ACC112 (cell line): ENCODE results near the gene CFAP46.

Source experiments
- H2AFZ ChIP-seq: fragments of 200-600 bp; sonication (generic); one replicate; pipeline ENCODE4 v1.6.0; 2017; ENCODE audit warnings: antibody characterized with exemption, low read length; ENCODE audit not compliant: unreplicated experiment
- H3K27ac ChIP-seq: fragments of 200-600 bp; sonication (generic); 2 replicates; pipeline ENCODE4 v1.5.1; 2014; ENCODE audit warnings: low read depth, mild to moderate bottlenecking, antibody characterized with exemption, low read length, moderate library complexity
- H3K27me3 ChIP-seq: fragments of 200-600 bp; sonication (generic); 2 replicates; pipeline ENCODE4 v1.6.1; 2014; ENCODE audit warnings: mild to moderate bottlenecking, antibody characterized with exemption, low read length, moderate library complexity, mixed read lengths; ENCODE audit not compliant: insufficient read depth
- H3K36me3 ChIP-seq: fragments of 200-600 bp; sonication (generic); 2 replicates; pipeline ENCODE4 v1.6.1; 2016; ENCODE audit warnings: mild to moderate bottlenecking, antibody characterized with exemption, low read length, moderate library complexity, mixed read lengths; ENCODE audit not compliant: insufficient read depth
- H3K4me1 ChIP-seq: fragments of 200-600 bp; sonication (generic); one replicate; pipeline ENCODE4 v1.6.1; 2016; ENCODE audit warnings: low read length, mixed read lengths; ENCODE audit not compliant: insufficient read depth, unreplicated experiment, control insufficient read depth
- H3K4me3 ChIP-seq: fragments of 200-600 bp; sonication (generic); 2 replicates; pipeline ENCODE4 v1.5.1; 2014; ENCODE audit warnings: mild to moderate bottlenecking, low read depth, low read length
- H3K79me2 ChIP-seq: fragments of 200-600 bp; sonication (generic); one replicate; pipeline ENCODE4 v1.6.0; 2016; ENCODE audit warnings: low read length; ENCODE audit not compliant: control insufficient read depth, unreplicated experiment, insufficient read depth

Gene CFAP46

DNA sequence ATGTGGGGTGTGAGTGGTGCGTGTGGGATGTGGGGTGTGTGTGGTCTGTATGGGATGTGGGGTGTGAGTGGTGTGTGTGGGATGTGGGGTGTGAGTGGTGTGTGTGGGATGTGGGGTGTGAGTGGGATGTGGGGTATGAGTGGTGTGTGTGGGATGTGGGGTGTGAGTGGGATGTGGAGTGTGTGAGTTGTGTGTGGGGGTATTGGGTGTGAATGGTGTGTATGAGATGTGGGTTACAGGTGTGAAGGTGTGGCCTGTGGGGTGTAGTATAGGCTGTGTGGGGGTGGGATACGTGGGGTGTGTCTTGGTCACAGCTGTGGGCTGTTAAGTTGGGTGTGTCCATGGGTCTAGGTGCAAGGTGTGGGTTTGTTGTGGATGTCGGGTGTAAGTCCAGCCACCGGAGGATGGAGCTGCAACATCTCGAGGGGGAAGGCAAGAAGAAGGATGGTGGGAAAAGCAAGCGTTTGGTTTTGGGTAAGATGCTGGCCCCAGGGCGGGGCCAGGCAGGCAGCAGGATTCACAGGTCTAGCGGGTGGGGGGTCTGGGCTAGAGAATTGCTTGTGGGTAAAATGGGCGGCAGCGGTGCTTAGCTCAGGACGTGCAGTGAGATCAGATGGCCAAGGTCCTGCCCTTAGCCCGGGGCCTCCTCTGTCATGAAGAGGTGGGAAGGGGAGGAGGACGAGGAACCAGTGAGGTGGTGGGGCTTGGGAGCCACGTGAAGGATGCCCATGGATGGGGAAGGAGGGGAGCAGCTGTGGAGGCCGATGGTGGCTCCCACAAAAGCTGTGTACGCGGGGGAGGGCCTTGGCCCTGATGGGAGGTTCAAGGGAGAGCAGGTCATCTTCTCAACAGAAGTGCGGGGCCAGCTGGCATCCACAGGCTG is 60.1 kb downstream of the CFAP46 start:
- Histone ChIP-seq H2AFZ (no peak overlapping the region), H3K27me3 (peaks cover 46% of the 10 kb centered on the region), H3K36me3 (no peaks in the 10 kb centered on the region), H3K4me3 (no peak overlapping the region), H3K79me2 (no peaks in the 10 kb centered on the region), H3K27ac (no peak overlapping the region), H3K4me1 (no peaks in the 10 kb centered on the region)

DNA sequence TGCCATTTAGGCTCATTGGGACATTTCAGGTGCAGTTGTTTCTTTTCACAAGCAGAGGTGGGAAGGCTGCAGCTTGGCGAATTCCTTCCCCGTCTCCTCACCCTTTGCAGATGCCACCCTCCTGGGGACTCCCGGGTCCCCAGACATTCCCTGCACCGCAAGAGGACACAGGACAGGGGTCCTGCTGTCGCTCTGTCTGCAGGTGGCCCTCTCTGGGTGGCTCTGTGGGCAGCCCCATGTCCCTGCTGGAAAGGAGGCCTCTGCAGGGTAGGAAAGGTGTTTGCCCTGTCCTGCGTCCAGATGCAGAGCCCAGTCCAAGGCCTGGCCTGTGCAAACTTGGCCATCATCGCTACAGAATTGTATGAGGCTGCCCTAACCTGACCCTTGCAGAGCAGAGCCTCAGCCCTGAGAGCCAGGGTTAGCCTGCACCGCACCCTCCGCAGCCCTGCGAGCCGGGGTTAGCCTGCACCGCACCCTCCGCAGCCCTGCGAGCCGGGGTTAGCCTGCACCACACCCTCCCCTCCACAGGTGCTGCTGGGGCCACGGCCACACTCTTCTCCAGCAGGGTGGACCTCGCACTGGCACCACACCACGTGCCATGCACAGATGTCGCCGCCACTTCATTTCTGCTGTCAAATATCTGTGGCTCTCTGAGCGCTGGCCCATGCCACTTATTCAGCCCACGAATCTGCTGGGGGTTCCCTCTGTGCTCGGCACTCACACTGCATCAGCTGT is 61.0 kb downstream of the CFAP46 start:
- no peaks in the 10 kb centered on the region for H3K36me3 ChIP-seq
- no peak overlapping the region for H2AFZ ChIP-seq
- no peak overlapping the region for H3K4me3 ChIP-seq
- no peaks in the 10 kb centered on the region for H3K79me2 ChIP-seq
- H3K27ac ChIP-seq = no peak overlapping the region
- peaks cover 51% of the 10 kb centered on the region for H3K27me3 ChIP-seq
- H3K4me1 ChIP-seq = no peaks in the 10 kb centered on the region

DNA sequence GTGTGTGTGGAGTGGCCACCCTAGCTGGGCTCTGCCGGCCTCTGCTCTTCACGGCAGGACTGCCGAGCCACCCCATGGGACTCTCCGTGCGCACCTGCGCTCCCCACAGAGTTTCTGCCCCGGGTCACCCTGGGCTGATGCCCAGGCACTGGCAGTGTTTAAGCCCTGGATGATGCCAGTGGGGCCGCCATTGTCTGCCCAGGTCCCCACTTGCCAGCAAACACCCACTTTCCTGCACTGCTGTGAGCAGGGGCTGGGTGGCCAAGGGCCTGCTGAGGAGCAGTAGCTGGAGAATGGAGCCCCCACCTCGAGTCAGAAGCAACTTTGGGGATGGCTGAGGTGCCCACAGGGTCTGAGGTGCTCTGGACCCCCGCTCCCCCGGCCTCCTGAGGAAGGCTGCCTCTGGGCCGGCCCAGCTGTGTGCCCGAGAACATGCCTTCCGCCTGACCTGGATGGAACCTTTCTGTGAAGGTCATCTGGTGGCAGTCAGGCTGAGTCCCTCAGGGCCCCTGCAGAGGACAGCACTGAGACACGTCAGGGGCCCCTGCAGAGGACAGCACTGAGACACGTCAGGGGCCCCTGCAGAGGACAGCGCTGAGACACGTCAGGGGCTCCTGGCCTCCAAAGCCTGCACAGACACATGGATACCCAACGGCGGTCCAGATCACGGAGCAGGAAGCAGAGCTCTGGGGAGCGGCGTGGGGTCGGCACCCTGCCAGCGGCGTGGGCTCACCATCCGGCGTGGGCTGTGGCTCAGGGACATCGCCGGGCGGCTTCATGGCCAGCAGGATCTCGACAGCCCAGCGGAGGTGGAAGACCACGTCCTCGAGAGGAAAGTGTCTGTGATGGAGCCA is 62.0 kb downstream of the CFAP46 start:
- Histone ChIP-seq H3K4me1 (no peaks in the 10 kb centered on the region), H3K27me3 (peaks cover 61% of the 10 kb centered on the region), H2AFZ (no peak overlapping the region), H3K79me2 (no peaks in the 10 kb centered on the region), H3K27ac (no peak overlapping the region), H3K4me3 (no peak overlapping the region), H3K36me3 (no peaks in the 10 kb centered on the region)

DNA sequence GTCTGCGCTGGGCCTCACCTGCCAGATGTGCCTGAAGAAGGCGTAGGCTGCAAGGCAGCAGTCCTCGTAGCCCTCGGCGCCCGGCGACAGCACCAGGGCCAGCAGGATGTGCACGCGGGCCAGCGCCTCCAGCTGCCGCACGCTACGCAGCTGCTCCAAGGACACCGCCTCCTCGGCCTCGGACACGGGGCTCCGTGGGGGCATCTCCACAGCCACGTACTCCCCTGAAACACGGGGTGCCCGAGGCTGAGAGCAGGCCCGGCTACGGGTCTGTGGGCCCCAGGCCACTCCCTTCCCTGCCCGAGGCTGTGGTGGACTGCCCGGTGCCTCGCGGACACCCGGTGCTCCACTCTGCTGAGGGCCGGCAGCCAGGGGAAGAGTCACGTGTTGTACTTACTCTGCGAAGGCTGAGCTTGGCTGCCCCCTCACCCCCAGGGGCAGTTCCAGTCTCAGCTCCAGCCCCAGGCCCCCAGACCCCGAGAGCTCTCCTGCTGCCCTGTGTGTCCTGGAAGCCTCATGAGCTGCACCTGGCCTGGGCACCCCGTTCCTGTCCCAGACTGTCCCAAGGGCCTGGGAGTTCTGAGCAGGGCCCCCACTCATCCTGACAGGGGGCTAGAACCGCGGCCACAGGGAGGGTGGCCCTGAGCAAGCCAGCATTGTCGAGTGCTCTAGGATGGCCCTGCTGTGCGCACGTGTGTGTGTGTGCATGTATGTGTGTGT is 62.8 kb downstream of the CFAP46 start:
- Histone ChIP-seq H3K36me3 (no peaks in the 10 kb centered on the region), H3K27me3 (peaks cover 69% of the 10 kb centered on the region), H3K27ac (no peak overlapping the region), H3K4me1 (no peaks in the 10 kb centered on the region), H2AFZ (no peak overlapping the region), H3K79me2 (no peaks in the 10 kb centered on the region), H3K4me3 (peak overlapping the region; percentile 45; the same call in 1 of the 2 replicates)

DNA sequence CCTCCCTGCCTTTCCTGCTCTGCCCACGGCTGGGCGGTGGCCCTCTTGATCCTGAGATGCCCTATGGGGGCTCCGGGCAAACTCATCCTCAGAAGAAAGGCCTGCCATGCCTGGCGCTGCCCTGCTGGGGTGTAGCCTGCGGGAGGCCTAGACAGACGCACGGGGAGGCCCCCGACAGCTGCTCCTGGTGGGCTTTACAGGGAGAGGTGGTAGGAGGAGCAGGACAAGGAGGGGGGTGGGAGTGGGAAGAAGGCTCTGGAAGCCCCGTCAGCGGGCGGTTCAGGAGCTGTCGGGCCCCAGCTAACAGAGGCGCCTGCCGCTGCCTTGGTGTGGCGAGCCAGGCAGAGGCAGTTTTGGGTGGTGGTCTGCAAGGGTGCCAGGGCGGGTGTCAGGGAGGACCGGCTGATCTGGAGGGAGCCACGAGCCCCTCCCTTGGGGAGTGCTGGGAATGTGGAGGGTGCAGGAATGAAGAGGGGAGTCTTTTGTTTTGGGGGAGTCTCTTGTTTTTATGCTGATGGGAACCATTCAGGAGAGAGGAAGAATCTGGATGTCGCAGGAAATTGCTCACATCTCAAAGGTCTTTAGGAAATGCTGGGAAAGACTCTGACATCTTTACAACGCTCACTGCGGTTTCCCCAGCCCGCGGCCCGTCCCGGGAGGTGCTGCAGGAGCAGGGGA is 63.5 kb downstream of the CFAP46 start:
- H3K4me1 ChIP-seq = no peaks in the 10 kb centered on the region
- H3K27me3 ChIP-seq = peaks cover 69% of the 10 kb centered on the region
- no peaks in the 10 kb centered on the region for H3K36me3 ChIP-seq
- H3K27ac ChIP-seq = no peak overlapping the region
- no peak overlapping the region for H2AFZ ChIP-seq
- H3K4me3 ChIP-seq = 0 out of 2 replicates have a peak overlapping the region, but pooled peaks have one; percentile 45
- no peaks in the 10 kb centered on the region for H3K79me2 ChIP-seq

DNA sequence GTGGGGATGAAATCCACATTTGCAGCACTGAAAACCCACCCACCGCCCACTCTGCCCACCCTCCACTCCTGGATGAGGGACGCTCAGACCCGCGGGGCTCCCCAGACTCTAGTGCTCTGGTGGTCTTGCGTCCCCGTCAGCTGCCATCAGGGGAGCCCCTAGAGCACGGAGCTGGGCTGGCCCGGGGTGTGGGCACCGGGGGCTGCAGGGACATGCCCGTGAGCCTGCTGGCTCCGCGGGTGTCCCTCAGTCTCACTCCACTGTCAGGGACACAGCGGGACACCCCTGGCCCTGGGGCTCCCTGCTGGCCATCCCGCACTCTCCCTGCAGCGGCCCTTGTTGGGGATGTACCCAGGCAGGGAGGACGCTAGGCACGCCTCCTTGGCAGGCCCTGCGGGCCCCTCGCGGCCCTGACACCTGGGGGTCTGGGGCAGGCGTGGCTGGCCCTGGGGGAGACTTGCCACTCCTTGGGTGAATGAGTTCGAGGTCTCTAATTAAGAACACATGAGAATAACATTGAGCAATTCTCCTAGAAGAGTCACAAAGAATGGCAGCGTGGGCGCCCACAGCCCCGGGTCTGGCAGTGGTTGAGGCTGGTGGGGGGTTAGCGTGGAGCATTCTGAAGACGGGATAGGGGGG is 64.2 kb downstream of the CFAP46 start:
- H3K4me1 ChIP-seq = no peaks in the 10 kb centered on the region
- H2AFZ ChIP-seq = no peak overlapping the region
- H3K27ac ChIP-seq = no peak overlapping the region
- H3K79me2 ChIP-seq = no peaks in the 10 kb centered on the region
- no peak overlapping the region for H3K4me3 ChIP-seq
- H3K27me3 ChIP-seq = peaks cover 67% of the 10 kb centered on the region
- H3K36me3 ChIP-seq = no peaks in the 10 kb centered on the region

DNA sequence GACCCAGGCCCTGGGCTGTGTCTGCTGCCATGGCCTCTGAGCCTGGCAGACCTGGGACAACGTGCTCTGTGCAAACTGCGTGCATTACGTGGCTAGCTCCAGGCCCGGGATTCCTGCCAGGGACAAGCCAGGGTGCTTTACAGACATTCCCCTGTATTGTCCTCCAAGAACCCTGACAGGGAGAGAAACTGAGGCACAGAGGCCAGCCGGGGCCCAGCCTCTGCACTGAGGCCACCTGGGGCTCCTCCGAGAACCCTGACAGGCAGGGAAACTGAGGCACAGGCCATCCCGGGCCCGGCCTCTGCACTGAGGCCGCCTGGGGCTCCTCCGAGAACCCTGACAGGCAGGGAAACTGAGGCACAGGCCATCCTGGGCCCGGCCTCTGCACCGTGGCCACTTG is 64.9 kb downstream of the CFAP46 start:
- Histone ChIP-seq H3K4me3 (no peak overlapping the region), H2AFZ (no peak overlapping the region), H3K4me1 (no peaks in the 10 kb centered on the region), H3K36me3 (no peaks in the 10 kb centered on the region), H3K27ac (no peak overlapping the region), H3K27me3 (peaks cover 67% of the 10 kb centered on the region), H3K79me2 (no peaks in the 10 kb centered on the region)

DNA sequence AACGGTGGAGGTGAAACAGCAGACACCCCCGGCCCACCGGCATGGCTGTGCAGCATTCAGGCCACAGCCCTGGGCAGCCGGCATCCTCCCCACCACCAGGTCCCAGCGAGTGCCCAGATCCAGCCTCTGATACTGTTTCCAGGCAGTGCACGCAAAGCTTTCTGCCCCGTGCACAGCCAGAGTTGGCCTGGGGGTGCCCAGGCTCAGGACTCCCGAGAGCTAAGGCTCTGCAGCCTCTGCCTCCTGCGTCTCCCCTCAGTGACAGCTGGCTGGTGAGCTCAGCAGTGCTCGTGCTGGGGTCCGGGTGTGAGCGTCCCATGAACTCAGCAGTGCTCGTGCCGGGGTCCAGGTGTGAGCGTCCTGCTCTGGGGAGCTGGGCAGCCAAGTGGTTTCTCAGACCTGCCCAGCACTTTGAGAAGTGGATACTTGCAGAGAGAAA is 65.4 kb downstream of the CFAP46 start:
- Histone ChIP-seq H3K36me3 (no peaks in the 10 kb centered on the region), H3K27ac (no peak overlapping the region), H3K27me3 (peaks cover 66% of the 10 kb centered on the region), H3K79me2 (no peaks in the 10 kb centered on the region), H3K4me3 (no peak overlapping the region), H3K4me1 (no peaks in the 10 kb centered on the region), H2AFZ (no peak overlapping the region)

DNA sequence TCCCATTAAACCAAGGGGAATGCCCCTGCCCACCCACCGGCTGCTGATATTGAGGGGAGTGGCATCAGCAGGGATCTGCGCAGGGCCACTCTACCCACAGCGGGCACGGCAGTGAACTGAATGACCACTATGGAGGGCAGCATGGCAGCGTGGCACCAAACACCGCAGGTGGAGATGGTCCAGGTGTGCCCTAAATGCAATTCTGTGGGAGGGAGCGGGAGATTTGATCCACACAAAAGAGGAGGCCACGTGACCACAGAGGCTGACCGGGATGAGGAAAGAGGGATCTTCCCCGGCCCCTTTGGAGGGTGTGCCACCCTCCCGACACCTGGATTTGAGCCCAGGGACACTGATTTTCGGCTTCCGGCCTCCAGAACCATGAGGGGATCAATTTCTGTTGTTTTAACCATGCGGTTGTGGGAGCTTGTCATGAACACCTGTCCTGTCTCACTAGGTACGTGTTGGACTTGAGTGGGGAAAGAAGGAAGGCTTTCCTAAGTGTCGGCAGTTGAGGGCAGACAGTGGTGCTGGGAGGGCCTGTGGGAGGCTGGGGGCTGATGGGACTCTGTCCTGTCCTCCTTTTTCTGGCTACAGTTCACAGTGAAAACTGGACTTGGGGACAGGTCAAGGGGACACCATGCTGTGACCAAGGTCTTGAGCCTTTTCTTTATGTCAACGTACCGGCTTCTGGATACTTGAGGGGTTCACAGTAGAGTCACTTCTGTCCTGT is 66.1 kb downstream of the CFAP46 start:
- Histone ChIP-seq H3K4me1 (no peaks in the 10 kb centered on the region), H3K4me3 (no peak overlapping the region), H2AFZ (no peak overlapping the region), H3K27me3 (peaks cover 72% of the 10 kb centered on the region), H3K36me3 (no peaks in the 10 kb centered on the region), H3K79me2 (no peaks in the 10 kb centered on the region), H3K27ac (no peak overlapping the region)
